HepG2 (cell line): Measurements from ENCODE around the gene YAP1.

Experiments
- AKNA ChIP-seq: sonication (generic); formaldehyde crosslinking; IDR thresholded peaks from 2 replicates; pipeline ENCODE4 v1.4.0; 2020; ENCODE audit warnings: missing genetic modification reagents, borderline replicate concordance
- BRCA1 ChIP-seq: sonication (generic); formaldehyde crosslinking; IDR thresholded peaks from 2 replicates; pipeline ENCODE4 v1.4.0; 2020; ENCODE audit warnings: missing genetic modification reagents
- CHD2 ChIP-seq: IDR thresholded peaks from 2 replicates; pipeline ENCODE4 v1.6.1; 2011; ENCODE audit warnings: low read depth, low read length, improper control_type of control experiment
- HMGA1 ChIP-seq: sonication (generic); formaldehyde crosslinking; conservative IDR thresholded peaks from 2 replicates; pipeline ENCODE4 v1.4.0; 2020; ENCODE audit warnings: missing genetic modification reagents
- HMGXB4 ChIP-seq, 2 experiments: sonication (generic) in 1 of 2; formaldehyde crosslinking in 1 of 2; IDR thresholded peaks; 2 replicates each; pipeline versions ENCODE4 v1.4.0 to v1.6.1; 2018 to 2020; ENCODE audit warnings: missing genetic modification reagents in 2 of 2, borderline replicate concordance in 1 of 2, low read depth in 1 of 2, mild to moderate bottlenecking in 1 of 2, missing biosample characterization in 1 of 2
- JUN ChIP-seq: sonication (generic); formaldehyde crosslinking; IDR thresholded peaks from 2 replicates; pipeline ENCODE4 v1.4.0; 2020; ENCODE audit warnings: mild to moderate bottlenecking, missing genetic modification reagents
- MAX ChIP-seq: IDR thresholded peaks from 2 replicates; pipeline ENCODE4 v1.6.1; 2012; ENCODE audit warnings: inconsistent platforms
- PATZ1 ChIP-seq: sonication (generic); formaldehyde crosslinking; IDR thresholded peaks from 2 replicates; pipeline ENCODE4 v1.4.0; 2020; ENCODE audit warnings: missing genetic modification reagents
- USF2 ChIP-seq, 2 experiments: sonication (generic) in 1 of 2; formaldehyde crosslinking in 1 of 2; IDR thresholded peaks; 2 replicates each; pipeline versions ENCODE4 v1.5.1 to v1.6.1; 2011 to 2020; ENCODE audit warnings: borderline replicate concordance in 1 of 2, low read depth in 1 of 2, low read length in 1 of 2, mild to moderate bottlenecking in 1 of 2, missing genetic modification reagents in 1 of 2, moderate library complexity in 1 of 2
- ZNF354B ChIP-seq: sonication (generic); formaldehyde crosslinking; IDR thresholded peaks from 2 replicates; pipeline ENCODE4 v1.8.0; 2022; ENCODE audit warnings: mild to moderate bottlenecking, missing genetic modification reagents
- ZNF768 ChIP-seq: sonication (generic); formaldehyde crosslinking; IDR thresholded peaks from 2 replicates; pipeline ENCODE4 v1.4.0; 2020; ENCODE audit warnings: missing genetic modification reagents
- ZSCAN5A ChIP-seq: sonication (generic); formaldehyde crosslinking; IDR thresholded peaks from 2 replicates; pipeline ENCODE4 v1.8.0; 2022; ENCODE audit warnings: mild to moderate bottlenecking, missing genetic modification reagents, borderline replicate concordance

GRCh38 chr11:102134597-102134996 lies 24.4 kb downstream of the YAP1 start:
- TF ChIP-seq PATZ1 (CRISPR knock-in tag) (no peak), ZSCAN5A (CRISPR knock-in tag) (no peak), HMGA1 (CRISPR knock-in tag) (no peak), USF2 (IDR thresholded peaks at IDR 0.05; ENCODE audit: low read depth, low read length) (no peak), USF2 (CRISPR knock-in tag; IDR thresholded peaks at IDR 0.05; ENCODE audit: borderline replicate concordance) (no peak), MAX (no peak), ZNF354B (CRISPR knock-in tag) (no peak), AKNA (CRISPR knock-in tag) (no peak), CHD2 (no peak), ZNF768 (CRISPR knock-in tag) (no peak), BRCA1 (CRISPR knock-in tag) (no peak), HMGXB4 (CRISPR knock-in tag; IDR thresholded peaks at IDR 0.05; ENCODE audit: borderline replicate concordance in 1 of 2, low read depth in 1 of 2) (no peak), JUN (CRISPR knock-in tag) (no peak)
